NB4 (cell line): Measurements from ENCODE around the gene DPYD.

Experiments
- DNase-seq: peaks from one replicate; pipeline ENCODE4 v3.0.0; 2010; ENCODE audit warnings: low read depth
- H3K4me3 ChIP-seq: one replicate; pipeline ENCODE4 v1.5.1; 2011; ENCODE audit warnings: mild to moderate bottlenecking, low read depth, low read length, moderate library complexity
- MYC ChIP-seq: IDR thresholded peaks from 2 replicates; pipeline ENCODE4 v1.6.1; 2011; ENCODE audit warnings: low read depth, low read length
- POLR2A ChIP-seq: IDR thresholded peaks from 2 replicates; pipeline ENCODE4 v1.6.1; 2011; ENCODE audit warnings: mild to moderate bottlenecking; ENCODE audit not compliant: insufficient read length; ENCODE audit errors: extremely low read depth
- TF ChIP-seq, protein P1 (sequence below): IDR thresholded peaks from 2 replicates; pipeline ENCODE4 v1.6.1; 2011; ENCODE audit warnings: low read depth, low read length
- TF ChIP-seq, protein P2 (sequence below): IDR thresholded peaks from one replicate; pipeline ENCODE4 v1.5.1; 2012; ENCODE audit warnings: low read depth, low read length

Gene DPYD

DNA sequence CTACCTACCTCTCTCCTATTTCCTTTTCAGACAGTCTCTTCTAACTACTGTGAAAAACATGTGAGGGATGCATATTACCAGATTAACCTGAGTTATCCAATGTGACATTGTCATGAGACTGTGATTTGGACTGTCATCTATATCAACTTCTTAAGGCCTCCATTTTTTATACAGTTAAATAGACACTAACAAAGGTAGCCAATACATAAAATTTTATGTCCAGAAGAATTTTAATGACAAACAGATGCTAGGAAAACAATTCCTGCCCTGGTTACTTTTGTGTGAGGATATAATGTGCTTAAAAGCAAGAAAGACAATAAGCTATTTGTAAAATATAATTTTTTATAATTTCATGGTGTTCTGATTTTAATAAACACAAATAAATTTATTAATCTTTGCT is 136.2 kb downstream of the DPYD start:
- no peak for DNase-seq
- TF ChIP-seq POLR2A (no peak), MYC (no peak)
- TF ChIP-seq, protein P1, sequence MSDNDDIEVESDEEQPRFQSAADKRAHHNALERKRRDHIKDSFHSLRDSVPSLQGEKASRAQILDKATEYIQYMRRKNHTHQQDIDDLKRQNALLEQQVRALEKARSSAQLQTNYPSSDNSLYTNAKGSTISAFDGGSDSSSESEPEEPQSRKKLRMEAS: no peak
- TF ChIP-seq, protein P2, sequence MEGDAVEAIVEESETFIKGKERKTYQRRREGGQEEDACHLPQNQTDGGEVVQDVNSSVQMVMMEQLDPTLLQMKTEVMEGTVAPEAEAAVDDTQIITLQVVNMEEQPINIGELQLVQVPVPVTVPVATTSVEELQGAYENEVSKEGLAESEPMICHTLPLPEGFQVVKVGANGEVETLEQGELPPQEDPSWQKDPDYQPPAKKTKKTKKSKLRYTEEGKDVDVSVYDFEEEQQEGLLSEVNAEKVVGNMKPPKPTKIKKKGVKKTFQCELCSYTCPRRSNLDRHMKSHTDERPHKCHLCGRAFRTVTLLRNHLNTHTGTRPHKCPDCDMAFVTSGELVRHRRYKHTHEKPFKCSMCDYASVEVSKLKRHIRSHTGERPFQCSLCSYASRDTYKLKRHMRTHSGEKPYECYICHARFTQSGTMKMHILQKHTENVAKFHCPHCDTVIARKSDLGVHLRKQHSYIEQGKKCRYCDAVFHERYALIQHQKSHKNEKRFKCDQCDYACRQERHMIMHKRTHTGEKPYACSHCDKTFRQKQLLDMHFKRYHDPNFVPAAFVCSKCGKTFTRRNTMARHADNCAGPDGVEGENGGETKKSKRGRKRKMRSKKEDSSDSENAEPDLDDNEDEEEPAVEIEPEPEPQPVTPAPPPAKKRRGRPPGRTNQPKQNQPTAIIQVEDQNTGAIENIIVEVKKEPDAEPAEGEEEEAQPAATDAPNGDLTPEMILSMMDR: no peak
- no peak overlapping the region for H3K4me3 ChIP-seq

DNA sequence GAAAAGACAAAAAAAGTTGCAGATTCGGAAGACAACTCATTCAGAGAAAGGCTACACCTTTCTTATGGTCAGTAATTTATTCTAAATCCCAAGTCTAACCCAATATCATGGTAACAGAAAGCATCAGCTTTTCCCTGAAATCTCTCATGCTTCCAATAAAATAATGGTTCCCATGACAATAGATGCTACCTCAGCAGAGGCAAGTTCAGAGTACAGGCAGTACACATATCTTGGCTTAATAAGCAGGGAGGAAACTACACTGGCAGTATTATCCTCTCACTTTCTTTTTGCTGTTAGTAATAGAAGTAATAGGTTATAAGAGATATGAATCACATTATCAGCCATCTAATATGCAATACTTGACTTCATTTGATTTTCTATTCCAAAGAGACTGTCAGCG is 137.1 kb downstream of the DPYD start:
- TF ChIP-seq, protein P1: no peak
- TF ChIP-seq POLR2A: no peak
- no peak for TF ChIP-seq MYC
- TF ChIP-seq, protein P2: no peak
- DNase-seq: no peak
- H3K4me3 ChIP-seq: no peak overlapping the region

DNA sequence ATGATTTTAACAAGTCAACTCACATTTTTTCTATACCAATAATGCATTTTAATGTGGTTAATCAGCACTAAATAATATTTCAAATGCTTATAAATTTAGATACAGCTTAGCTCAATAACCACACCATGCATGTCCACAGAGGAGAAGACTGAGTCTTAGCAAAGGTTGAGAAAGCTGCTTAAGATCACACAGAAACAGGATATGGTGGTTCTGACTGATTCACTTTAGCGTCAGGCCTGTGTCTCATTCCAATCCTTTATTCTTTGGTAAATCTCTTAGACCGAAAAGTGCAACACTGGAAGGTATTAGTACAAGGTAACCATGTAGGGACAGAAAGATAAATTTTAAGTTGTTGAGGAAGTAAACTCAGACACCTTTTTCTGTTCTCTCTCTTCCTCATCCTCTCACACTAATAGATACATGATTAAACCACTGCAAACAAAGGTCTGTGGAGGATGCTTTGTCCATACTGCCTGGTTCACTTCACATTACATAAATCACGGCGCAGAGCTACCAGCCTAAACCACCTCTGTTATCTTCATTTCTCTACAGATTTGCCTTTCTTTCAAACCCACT is 139.0 kb downstream of the DPYD start:
- no peak for DNase-seq
- H3K4me3 ChIP-seq: no peak overlapping the region
- TF ChIP-seq, protein P1: no peak
- no peak for TF ChIP-seq MYC
- TF ChIP-seq, protein P2: no peak
- no peak for TF ChIP-seq POLR2A

DNA sequence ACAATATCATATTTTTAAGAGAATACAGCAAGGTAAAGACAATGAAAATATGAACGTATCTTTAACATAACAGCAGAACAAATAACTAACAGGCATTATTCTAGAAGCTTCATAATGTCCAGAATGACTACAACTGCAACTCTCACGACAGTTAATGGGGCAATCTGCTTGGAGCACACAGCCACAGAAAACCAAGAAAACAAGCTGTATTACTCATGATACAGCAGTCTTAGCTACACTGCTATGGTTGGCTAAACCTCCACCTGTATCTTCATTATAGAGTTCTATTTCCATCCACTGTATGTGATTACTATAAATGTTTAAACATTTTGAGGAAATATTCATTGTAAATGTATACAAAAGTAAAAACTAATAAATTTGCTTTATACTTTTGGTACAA is 139.9 kb downstream of the DPYD start:
- no peak overlapping the region for H3K4me3 ChIP-seq
- TF ChIP-seq, protein P1: no peak
- TF ChIP-seq POLR2A: no peak
- TF ChIP-seq, protein P2: no peak
- TF ChIP-seq MYC: no peak
- no peak for DNase-seq

DNA sequence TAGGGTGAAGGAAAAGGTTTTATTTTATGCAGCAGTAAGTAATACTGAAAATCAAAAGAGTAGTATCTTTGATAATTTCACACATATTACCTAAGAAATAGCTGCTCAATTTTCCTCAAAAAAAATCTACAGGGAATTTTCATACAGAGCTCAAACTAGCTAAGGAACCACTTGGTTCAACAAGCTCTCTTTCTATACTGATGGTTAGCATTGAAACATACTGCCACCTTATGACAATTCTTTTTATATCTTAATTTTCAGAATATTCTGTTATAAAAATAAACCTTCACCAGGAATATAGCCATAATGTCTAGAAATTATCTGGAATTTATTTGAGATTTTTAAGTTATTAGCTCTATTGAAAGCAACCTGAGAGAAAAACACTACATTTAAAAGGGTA is 142.1 kb downstream of the DPYD start:
- no peak overlapping the region for H3K4me3 ChIP-seq
- no peak for DNase-seq
- TF ChIP-seq POLR2A (no peak), MYC (no peak)
- TF ChIP-seq, protein P1: no peak
- TF ChIP-seq, protein P2: no peak

DNA sequence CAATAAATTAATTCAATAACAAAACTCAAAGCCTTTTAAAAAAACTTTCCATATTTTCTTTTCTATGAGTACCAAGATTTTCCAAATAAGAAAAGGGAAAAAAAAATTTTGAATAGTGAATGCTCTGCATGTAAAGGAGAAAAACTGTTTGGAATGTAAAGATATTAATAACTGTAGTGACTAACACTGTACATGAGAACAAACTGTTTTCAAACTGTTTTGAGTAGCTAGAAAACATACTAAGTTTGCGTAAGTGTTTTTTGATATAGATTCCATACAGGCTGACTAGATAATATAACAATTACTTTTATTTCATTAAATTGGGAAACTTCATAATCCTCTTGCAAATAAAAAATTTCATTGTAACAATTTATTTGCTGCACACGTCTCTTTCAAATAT is 150.5 kb downstream of the DPYD start:
- DNase-seq: no peak
- TF ChIP-seq, protein P1: no peak
- TF ChIP-seq, protein P2: no peak
- TF ChIP-seq MYC: no peak
- no peak for TF ChIP-seq POLR2A
- H3K4me3 ChIP-seq: no peak overlapping the region
